ENCODE data around the gene DGAT2. TPM values are rescaled to one million over a fixed set of nuclear protein-coding genes. Genes with fewer than 3 reads are reported as not detected.
A peak's percentile ranks its signal among the peaks of the same experiment; 100 is the strongest.
"Not testable (repeated sequence)": the region's sequence is repeated elsewhere in the genome, so short reads cannot be mapped to it uniquely, and the experiment has no call there.

The DGAT2 gene
- total and polyA plus RNA-seq, 4 donors: 0.41 to 4.4 (median 1.4) TPM

DNA sequence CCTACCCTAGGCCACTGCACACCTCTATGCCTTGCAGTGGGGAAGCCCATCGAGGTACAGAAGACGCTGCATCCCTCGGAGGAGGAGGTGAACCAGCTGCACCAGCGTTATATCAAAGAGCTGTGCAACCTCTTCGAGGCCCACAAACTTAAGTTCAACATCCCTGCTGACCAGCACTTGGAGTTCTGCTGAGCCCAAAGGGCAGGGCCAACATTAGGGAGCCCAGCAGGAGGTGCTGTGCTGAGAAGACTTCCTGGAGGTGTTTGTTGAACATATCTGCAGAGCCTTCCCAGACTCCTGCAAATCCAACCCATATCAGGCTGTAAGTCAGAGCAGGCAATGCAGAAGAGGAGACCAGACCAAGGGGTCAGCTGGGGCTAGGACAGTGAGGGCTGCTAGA lies 37.5 kb upstream of the DGAT2 start:
- Histone ChIP-seq H3K4me1 (ENCODE audit: control insufficient read depth in 1 of 2, insufficient read depth in 2 of 2, low read length in 2 of 2) (no peaks in the 10 kb centered on the region), H3K36me3 (ENCODE audit: control insufficient read depth in 1 of 2, insufficient read depth in 2 of 2, low read length in 1 of 2) (no peaks in the 10 kb centered on the region), H3K4me3 (ENCODE audit: low read length in 2 of 2) (no peak overlapping the region), H3K9me3 (ENCODE audit: control insufficient read depth, low read length) (no peaks in the 10 kb centered on the region), H3K27ac (ENCODE audit: low read depth in 1 of 2, low read length in 2 of 2) (no peak overlapping the region), H3K27me3 (ENCODE audit: control insufficient read depth in 1 of 2, insufficient read depth in 2 of 2, low read length in 1 of 2) (no peaks in the 10 kb centered on the region)
- intact Hi-C loops (cut with DNase I): no loop called here
- ATAC-seq (ENCODE audit: low FRiP score): no peak
- DNase-seq: no peak
- WGBS, 2 donors: 96 to 98% methylated on average over 5 of the region's 5 CpGs

DNA sequence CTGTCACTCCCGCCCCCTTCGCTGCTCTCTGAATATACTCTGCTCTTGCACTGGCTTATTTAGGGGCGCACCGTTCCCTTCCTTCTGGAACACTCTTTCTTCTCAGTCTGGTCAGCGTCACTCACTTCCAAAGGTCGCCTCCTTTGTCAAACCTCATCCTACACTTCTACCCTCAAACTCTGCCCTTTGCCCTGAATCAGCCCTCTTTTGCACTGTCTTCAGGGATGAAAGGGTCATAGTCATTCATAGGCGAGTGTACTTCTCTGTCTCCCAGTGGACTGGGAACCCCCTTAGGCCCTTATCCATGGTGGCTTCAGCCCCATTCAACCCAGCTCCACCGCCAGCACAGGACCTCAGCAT lies 35.5 kb upstream of the DGAT2 start:
- intact Hi-C loops (cut with DNase I): no loop called here
- ATAC-seq (ENCODE audit: low FRiP score) (no peak), DNase-seq (no peak)
- Histone ChIP-seq H3K27me3 (ENCODE audit: control insufficient read depth in 1 of 2, insufficient read depth in 2 of 2, low read length in 1 of 2) (no peaks in the 10 kb centered on the region), H3K36me3 (ENCODE audit: control insufficient read depth in 1 of 2, insufficient read depth in 2 of 2, low read length in 1 of 2) (no peaks in the 10 kb centered on the region), H3K4me1 (ENCODE audit: control insufficient read depth in 1 of 2, insufficient read depth in 2 of 2, low read length in 2 of 2) (no peaks in the 10 kb centered on the region), H3K27ac (ENCODE audit: low read depth in 1 of 2, low read length in 2 of 2) (no peak overlapping the region), H3K4me3 (ENCODE audit: low read length in 2 of 2) (no peak overlapping the region), H3K9me3 (ENCODE audit: control insufficient read depth, low read length) (no peaks in the 10 kb centered on the region)
- 94 to 95% methylated on average over 8 of the region's 8 CpGs for WGBS, 2 donors

DNA sequence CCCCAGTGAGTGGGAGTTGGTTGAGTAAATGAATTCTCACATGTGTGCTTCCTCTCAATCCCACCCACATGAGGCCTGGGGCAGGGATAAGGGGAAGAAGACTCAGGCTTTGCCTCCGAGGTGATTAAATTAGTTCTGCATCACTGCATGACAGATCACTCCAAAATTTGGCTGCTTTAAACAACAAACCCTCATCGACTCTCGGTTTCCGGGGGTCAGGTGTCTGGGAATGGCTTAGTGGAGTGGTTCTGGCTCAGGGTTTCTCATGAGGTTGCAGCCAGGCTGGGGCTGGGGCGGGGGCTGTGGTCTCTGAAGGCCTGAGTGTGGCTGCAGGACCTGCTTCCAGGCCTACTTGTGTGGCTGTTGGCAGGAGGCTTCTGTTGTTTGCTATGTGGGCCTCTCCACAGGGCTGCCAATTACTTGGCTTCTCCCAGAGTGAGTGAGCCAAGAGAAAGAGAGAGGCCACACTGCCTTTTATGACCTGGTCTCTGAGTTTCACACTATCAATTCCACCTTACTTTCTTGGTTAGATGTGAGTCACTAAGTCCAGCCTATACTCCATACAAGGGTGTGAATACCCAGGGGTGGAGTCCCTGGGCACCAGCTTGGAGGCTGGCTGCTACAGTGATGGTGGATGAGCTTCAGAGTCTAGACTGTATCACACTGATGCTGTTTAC lies 35.0 kb upstream of the DGAT2 start:
- ATAC-seq (ENCODE audit: low FRiP score) (peak; percentile 63), DNase-seq (peak in 1 of 2 donors; percentile 55)
- Histone ChIP-seq H3K9me3 (ENCODE audit: control insufficient read depth, low read length) (no peaks in the 10 kb centered on the region), H3K27ac (ENCODE audit: low read depth in 1 of 2, low read length in 2 of 2) (no peak overlapping the region), H3K4me1 (ENCODE audit: control insufficient read depth in 1 of 2, insufficient read depth in 2 of 2, low read length in 2 of 2) (no peaks in the 10 kb centered on the region), H3K4me3 (ENCODE audit: low read length in 2 of 2) (no peak overlapping the region), H3K27me3 (ENCODE audit: control insufficient read depth in 1 of 2, insufficient read depth in 2 of 2, low read length in 1 of 2) (no peaks in the 10 kb centered on the region), H3K36me3 (ENCODE audit: control insufficient read depth in 1 of 2, insufficient read depth in 2 of 2, low read length in 1 of 2) (no peaks in the 10 kb centered on the region)
- WGBS, 2 donors: 8 to 18% methylated on average over 5 of the region's 5 CpGs
- intact Hi-C loops (cut with DNase I): no loop called here

DNA sequence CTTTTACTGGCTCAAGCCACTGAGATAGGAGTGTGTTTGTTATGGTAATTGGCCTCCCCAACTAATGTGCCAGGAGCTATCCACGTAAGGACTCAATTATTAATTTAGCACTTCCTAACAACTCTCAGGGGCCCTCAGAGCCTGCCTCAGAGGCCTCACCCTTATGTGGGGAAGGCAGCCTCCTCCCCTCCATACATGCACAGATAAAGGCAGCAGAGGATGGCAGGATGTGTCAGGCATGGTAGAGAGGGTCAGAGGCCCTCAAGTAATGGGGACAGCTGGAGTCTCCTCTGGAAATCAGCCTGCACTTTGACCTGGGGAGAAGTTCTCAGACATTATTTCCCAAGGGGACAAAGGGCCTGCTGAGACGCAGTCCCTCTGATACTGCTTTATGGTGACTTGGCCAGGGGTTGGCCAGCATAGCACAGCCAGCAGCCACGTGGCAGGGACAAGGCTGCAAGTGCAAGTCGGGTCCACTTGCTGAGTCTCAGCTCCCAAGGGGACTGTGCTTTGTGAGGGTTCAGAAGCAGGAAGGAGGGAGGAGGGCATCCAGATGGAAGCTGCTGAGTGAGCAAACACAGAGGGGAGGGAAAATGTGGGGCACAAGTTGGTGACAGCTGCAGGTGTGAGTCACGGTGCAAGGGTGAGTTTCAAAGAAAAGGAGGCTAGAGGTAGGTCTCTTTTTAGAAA lies 33.9 kb upstream of the DGAT2 start:
- Histone ChIP-seq H3K27me3 (ENCODE audit: control insufficient read depth in 1 of 2, insufficient read depth in 2 of 2, low read length in 1 of 2) (no peaks in the 10 kb centered on the region), H3K4me1 (ENCODE audit: control insufficient read depth in 1 of 2, insufficient read depth in 2 of 2, low read length in 2 of 2) (no peaks in the 10 kb centered on the region), H3K27ac (ENCODE audit: low read depth in 1 of 2, low read length in 2 of 2) (no peak overlapping the region), H3K9me3 (ENCODE audit: control insufficient read depth, low read length) (no peaks in the 10 kb centered on the region), H3K36me3 (ENCODE audit: control insufficient read depth in 1 of 2, insufficient read depth in 2 of 2, low read length in 1 of 2) (no peaks in the 10 kb centered on the region), H3K4me3 (ENCODE audit: low read length in 2 of 2) (no peak overlapping the region)
- DNase-seq: no peak
- intact Hi-C loops (cut with DNase I): no loop called here
- 12 to 25% methylated on average over 5 of the region's 5 CpGs for WGBS, 2 donors
- ATAC-seq (ENCODE audit: low FRiP score): peak; percentile 47

DNA sequence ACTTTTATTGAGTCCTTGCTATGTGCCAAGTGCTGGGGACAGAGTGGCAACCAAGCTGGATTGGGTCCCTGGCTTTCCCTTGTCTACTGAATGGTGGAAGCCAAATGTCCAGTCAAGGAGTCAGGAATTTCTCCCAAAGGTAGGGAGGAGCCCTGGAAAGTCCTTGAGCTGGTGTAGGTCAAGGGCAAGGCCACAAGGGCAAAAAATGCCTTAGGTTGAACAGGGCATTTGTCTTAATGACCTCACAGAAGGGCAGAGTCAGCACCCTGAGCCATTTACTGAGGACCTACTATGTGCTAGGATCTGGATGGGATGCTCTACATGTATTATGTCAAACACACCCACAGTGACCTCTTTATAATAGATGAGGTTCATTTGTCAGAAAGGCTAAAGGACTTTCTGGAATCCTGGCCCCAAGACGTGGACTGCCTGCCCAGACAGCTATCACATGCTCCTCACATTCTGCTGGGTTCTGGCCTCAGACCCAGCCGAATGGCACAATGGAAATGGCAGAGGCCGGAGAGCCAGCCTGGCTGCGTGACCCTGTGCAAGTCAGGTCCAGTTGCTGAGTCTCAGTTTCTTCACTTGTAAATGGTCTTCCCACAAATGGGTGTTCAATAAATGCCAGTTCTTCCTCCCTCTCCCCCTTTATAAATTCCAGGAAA lies 33.3 kb upstream of the DGAT2 start:
- DNase-seq (no peak), ATAC-seq (ENCODE audit: low FRiP score) (no peak)
- intact Hi-C loops (cut with DNase I): no loop called here
- 51 to 58% methylated on average over 4 of the region's 4 CpGs for WGBS, 2 donors
- H3K4me1 ChIP-seq (ENCODE audit: control insufficient read depth in 1 of 2, insufficient read depth in 2 of 2, low read length in 2 of 2): no peaks in the 10 kb centered on the region
- no peaks in the 10 kb centered on the region for H3K36me3 ChIP-seq (ENCODE audit: control insufficient read depth in 1 of 2, insufficient read depth in 2 of 2, low read length in 1 of 2)
- no peaks in the 10 kb centered on the region for H3K27me3 ChIP-seq (ENCODE audit: control insufficient read depth in 1 of 2, insufficient read depth in 2 of 2, low read length in 1 of 2)
- H3K9me3 ChIP-seq (ENCODE audit: control insufficient read depth, low read length): no peaks in the 10 kb centered on the region
- H3K4me3 ChIP-seq (ENCODE audit: low read length in 2 of 2): no peak overlapping the region
- H3K27ac ChIP-seq (ENCODE audit: low read depth in 1 of 2, low read length in 2 of 2): no peak overlapping the region

DNA sequence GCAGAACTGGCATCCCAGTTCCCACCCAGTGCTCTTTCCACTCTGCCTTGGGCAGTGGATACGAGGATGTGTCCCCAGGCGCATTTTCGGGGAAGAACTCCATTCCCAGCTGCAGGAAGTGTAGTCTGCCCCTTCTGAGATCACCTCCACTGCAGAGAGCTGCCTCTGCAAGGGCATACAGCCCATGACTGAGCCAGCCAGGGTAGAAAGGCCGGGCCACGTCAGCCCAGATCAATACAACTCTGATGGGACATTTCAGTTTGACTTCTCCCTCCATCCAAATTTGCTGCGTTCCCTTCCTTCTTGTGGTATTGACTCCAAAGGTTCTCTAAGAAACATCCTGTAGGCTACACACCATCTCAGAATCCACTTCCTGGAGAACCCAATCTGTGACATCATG lies 31.3 kb upstream of the DGAT2 start:
- Histone ChIP-seq H3K27me3 (ENCODE audit: control insufficient read depth in 1 of 2, insufficient read depth in 2 of 2, low read length in 1 of 2) (peaks cover 0 to 1% of the 10 kb centered on the region in 2 donors), H3K4me3 (ENCODE audit: low read length in 2 of 2) (no peak overlapping the region), H3K9me3 (ENCODE audit: control insufficient read depth, low read length) (no peaks in the 10 kb centered on the region), H3K4me1 (ENCODE audit: control insufficient read depth in 1 of 2, insufficient read depth in 2 of 2, low read length in 2 of 2) (no peaks in the 10 kb centered on the region), H3K27ac (ENCODE audit: low read depth in 1 of 2, low read length in 2 of 2) (no peak overlapping the region), H3K36me3 (ENCODE audit: control insufficient read depth in 1 of 2, insufficient read depth in 2 of 2, low read length in 1 of 2) (no peaks in the 10 kb centered on the region)
- 96 to 98% methylated on average over 6 of the region's 6 CpGs for WGBS, 2 donors
- intact Hi-C loops (cut with DNase I): no loop called here
- ATAC-seq (ENCODE audit: low FRiP score) (no peak), DNase-seq (no peak)

DNA sequence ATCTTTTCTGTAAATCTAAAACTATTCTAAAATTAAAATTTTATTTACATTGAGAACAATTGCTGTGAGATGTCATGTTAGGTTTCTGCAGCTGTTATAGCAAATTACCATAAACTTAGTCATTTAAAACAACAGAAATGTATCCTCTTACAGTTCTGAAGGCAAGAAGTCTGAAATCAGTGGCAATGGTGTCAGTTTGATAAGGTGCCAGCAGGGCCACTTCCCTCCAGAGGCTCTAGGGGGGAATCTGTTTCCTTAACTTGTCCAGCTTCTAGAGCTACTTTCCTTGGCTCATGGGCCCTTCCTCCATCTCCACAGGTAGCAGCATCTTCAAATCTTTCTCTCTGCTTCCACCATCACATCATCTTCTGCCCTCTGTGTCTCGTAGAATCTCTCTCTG lies 27.9 kb upstream of the DGAT2 start:
- no peak for ATAC-seq (ENCODE audit: low FRiP score)
- intact Hi-C loops (cut with DNase I): no loop called here

DNA sequence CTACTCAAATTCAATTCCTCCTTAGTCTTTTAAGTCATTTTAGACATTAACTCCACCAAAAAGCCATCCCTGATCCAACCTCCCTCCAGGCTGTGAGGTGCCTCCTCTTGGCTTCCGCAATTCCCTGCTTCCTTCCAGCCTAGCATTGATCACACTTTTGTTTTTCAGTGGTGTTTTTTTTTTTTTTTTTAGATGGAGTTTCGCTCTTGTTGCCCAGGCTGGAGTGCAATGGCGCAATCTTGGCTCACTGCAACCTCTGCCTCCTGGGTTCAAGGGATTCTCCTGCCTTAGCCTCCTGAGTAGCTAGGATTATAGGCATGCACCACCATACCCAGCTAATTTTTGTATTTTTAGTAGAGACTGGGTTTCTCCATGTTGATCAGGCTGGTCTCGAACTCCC lies 25.4 kb upstream of the DGAT2 start:
- DNase-seq; H3K36me3 ChIP-seq (ENCODE audit: control insufficient read depth in 1 of 2, insufficient read depth in 2 of 2, low read length in 1 of 2); H3K27ac ChIP-seq (ENCODE audit: low read depth in 1 of 2, low read length in 2 of 2); ATAC-seq (ENCODE audit: low FRiP score); intact Hi-C loops (cut with DNase I); H3K4me1 ChIP-seq (ENCODE audit: control insufficient read depth in 1 of 2, insufficient read depth in 2 of 2, low read length in 2 of 2); H3K4me3 ChIP-seq (ENCODE audit: low read length in 2 of 2); H3K27me3 ChIP-seq (ENCODE audit: control insufficient read depth in 1 of 2, insufficient read depth in 2 of 2, low read length in 1 of 2); H3K9me3 ChIP-seq (ENCODE audit: control insufficient read depth, low read length): not testable (repeated sequence)
- 98 to 100% methylated on average over 3 to 4 of the region's 4 CpGs for WGBS, 2 donors

More for the DNA sequence above, 27.9 kb upstream of the DGAT2 start:
- DNase-seq: no peak
- H3K36me3 ChIP-seq (ENCODE audit: control insufficient read depth in 1 of 2, insufficient read depth in 2 of 2, low read length in 1 of 2): no peaks in the 10 kb centered on the region
- peaks cover 0 to 1% of the 10 kb centered on the region in 2 donors for H3K27me3 ChIP-seq (ENCODE audit: control insufficient read depth in 1 of 2, insufficient read depth in 2 of 2, low read length in 1 of 2)
- H3K4me3 ChIP-seq (ENCODE audit: low read length in 2 of 2): no peak overlapping the region
- H3K27ac ChIP-seq (ENCODE audit: low read depth in 1 of 2, low read length in 2 of 2): no peak overlapping the region
- H3K9me3 ChIP-seq (ENCODE audit: control insufficient read depth, low read length): no peaks in the 10 kb centered on the region
- 96 to 100% methylated on average over 1 of the region's 1 CpG for WGBS, 2 donors
- H3K4me1 ChIP-seq (ENCODE audit: control insufficient read depth in 1 of 2, insufficient read depth in 2 of 2, low read length in 2 of 2): no peaks in the 10 kb centered on the region

Data from aorta (tissue), 5 donors.